ENCODE data around the gene KIAA1614.

KIAA1614 gene

DNA sequence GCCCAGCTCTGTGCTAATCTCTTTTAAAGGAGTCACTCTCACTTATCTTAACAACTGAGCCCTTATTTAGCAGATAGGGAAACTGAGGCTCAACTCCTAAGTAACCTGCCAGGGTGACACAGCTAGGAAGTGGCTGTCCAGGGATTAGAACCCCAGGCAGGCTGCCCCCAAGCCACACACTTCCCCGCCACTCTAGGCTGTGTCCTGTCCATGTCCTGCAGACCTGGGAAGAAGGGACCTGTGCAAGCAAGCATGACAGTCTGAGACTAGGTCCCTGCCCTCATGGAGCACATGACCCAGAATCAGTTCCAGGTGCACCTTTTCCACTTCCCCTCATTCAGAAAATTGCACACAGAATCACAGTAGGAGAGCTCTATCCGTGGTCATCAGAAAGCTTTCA, 12.2 kb downstream of the KIAA1614 start:
- DNase-seq (ENCODE audit: low spot score) = no peak

DNA sequence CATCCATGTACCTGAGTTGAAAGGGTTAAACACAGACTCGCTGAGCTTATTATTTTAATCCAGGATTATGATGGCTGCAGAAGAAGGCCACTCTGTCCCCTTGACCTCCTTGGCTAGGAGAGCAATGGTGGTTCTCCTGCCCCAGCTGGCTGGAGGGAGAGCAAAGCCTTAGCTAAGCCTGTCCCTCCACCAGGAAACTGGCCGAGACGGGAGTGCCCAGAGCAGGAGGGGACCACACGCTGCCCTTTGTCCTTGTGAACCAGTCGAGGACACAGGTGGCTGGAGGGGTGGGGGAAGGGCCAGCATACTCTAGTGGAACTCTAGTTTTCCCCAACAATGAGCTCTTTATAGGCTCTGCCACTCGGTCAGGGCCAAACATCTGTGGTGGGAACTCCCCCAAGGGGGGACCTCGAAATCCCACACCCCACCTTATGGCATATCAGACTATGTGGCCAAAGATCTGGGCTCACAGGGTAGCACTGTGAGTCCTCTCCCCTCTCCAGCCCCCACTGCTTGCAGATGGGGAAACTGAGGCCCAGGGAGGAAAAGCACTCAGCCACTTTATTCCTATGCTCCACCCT, 12.9 kb downstream of the KIAA1614 start:
- no peak for DNase-seq (ENCODE audit: low spot score)

DNA sequence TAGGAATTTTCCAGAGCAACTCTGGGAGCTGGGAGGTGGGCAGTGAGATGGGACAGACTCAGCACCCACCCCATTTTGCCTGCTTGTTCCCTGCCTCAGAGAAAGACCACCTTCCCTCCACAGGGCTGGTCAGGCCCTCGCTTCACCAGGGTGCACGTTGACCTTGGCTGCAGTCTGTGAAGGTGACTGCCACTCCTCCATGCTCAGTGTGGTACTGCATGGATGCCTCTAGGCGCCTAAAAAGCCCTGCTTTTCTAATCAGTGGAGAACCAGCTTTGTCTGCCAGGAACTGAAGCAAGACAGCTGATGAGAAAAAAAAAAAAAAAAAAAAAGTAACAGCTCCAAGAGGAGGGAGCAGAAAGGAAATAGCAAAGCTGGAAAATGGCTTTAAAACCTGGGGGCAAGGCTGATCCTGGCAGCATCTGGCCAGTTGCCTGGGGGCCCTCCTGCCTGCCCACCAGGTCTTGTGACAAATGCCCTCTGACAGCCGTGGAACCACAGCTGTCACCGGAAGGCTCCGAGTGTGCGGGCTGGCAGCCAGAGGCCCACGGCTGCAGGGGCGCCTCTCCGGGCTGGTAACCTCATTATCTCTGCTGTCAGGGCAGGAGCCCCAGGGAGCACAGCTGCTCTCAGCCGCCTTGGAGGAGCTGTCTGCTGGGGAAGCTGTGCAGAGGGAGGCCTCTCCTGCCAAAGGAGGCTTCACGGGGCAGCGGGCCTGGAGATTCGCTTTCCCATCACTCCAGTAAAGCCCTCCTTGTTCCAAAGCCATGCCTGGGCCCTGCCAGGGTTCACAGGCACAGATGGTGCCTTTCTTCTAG, 13.7 kb downstream of the KIAA1614 start:
- peak; percentile 58 for DNase-seq (ENCODE audit: low spot score)

DNA sequence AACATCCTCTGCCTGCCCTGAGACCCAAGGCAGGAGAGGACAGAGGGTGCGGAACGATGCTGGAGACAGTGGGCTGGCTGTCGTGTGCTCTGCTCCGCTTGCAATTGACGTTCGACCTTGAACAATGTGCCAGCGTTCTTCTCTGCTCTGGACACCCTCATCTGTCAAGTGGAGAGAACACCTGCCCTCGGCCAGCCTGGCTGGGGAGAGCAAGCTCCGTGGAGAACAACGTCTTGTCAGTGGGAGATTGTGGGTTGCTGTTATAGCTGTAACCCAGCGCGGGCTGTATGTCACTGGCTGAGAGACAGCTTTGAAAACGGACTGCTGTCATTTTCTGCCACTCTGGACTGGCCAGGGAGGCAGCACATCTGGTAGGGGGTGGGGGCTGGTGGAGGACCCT, 14.7 kb downstream of the KIAA1614 start:
- no peak for DNase-seq (ENCODE audit: low spot score)

DNA sequence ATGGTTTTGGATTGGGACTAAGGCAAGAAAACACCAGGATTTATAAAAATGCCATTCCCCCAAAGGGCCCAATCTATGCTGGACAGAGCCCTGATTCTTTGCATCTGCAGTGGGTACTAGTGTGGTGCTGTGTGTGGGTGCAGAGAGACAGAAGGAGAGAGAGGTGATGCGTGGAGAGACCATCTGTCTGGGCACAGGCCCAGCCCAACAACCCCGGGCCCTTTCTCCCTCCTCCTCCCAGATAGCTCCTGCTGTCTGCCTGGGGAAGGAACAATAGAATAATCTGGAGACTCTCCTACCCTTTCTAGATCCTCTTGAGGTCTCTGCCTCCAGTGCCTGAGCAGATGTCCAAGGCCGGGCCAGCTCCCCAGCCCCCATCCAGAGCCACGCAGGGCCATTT, 15.1 kb downstream of the KIAA1614 start:
- DNase-seq (ENCODE audit: low spot score) = no peak

DNA sequence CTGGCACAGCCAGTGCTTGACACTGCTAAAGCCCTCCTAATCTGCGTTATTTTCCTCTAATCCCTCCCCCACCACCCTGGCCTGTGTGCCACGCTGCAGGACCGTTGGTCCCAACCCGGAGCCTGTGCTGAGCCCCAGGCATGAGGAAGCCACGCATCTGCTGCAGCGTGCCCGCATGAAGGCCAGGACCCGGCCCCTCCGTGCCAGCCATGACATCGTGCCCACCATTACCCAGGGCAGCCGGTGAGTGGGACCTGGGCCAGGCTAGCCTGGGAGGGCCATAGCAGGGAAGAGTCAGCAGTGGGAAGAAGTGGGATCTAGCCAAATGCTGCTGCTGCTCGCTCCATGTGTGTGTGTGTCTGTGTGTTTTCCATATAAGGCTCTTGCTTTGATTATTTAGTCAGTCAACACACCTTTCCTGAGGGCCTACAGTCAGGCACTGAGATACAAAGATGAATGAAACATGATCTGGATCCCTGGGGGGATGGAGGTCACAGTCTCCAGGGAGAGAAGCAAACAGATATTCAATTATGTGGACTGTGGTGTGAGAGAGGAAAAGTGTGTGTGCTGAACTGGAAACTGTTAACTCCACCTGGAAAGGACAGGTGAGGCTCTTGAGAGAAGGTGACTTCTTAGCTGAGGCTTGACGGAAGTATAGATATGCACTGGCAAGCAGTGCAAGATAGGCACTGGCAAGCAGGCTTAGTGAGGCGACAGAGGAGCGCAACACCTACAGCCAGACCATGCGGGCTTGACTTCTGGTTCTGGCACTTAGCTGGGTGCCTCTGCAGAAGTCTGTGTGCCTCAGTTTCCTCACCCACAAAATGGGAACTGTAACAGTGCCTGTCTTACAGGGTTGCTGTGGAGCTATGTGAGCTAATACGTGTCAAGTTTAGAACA, 15.9 kb downstream of the KIAA1614 start:
- DNase-seq (ENCODE audit: low spot score) = no peak

DNA sequence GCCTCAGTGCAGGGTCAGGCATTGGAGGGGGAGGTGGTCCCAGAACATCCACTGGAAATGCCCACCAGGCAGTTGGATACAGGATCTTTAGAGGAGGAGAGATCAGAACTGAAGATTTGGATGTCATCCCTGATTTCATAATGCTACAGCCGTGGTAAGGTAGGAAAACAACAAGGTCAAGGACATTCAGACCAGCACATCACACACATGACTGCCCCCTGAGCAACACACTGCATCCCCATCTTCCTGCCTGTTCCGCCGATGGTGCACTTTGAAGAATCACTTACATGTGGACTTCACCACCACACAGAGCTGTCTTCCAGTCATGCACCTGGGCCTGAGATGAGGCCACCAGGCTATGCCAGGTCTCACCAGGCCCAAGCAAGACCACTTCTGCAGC, 16.7 kb downstream of the KIAA1614 start:
- no peak for DNase-seq (ENCODE audit: low spot score)

DNA sequence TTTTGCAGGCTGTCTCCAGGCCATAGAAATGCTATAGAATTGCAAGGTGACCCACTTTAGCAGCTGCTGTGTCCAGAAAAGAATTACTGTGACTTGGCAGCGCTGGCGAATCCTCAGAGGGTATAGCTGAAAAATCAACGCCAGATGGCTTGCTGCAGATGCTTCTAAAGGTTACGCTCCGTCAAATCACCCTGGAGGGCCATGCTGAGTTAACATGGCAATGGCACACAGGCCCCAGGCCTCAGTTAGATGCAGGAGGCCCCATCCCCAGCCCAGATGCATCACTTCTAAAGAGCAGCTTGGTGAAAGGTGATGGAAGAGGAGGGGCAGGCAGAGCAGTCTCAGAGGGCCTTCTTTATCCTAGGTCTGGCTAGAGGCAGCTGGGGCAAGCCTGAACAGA, 18.0 kb downstream of the KIAA1614 start:
- peak; percentile 52 for DNase-seq (ENCODE audit: low spot score)

DNA sequence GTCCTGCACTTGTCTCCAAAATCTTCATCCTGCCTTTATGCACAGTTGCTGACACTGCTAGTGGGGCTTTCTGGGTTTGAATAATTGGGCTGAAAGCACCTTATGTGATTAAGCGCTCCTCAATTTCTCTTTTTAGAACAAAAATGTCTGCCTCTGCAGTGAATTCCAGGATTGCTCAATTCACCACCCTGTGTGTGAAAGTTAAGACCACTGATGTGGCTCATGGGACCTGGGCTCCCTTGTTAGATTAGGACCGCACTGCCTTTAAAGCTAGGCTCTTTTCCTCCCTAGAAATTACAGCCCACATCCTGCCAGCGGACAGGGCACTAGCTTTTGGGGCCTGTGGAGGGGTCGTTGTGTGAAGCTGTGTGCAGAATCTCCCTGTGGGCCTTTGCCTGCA, 18.8 kb downstream of the KIAA1614 start:
- DNase-seq (ENCODE audit: low spot score) = no peak

DNA sequence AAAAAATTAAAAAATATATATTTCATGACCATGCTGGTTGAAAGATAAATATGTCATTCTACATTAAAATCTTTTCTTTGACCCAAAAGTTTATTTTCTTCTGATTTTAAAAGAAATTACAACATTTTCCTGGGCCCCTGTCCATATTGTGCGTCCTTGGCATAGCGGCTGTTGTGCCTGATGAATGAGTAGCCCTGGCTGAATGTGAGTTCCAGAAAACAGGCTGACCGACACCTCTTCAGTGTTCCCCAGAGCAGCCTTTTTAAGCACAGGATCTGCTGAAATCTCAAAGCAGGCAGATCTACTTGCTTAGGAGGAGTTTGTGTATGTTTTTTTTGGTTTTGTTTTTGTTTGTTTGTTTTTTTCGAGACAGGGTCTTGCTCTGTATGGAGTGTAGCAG, 19.7 kb downstream of the KIAA1614 start:
- no peak for DNase-seq (ENCODE audit: low spot score)

DNA sequence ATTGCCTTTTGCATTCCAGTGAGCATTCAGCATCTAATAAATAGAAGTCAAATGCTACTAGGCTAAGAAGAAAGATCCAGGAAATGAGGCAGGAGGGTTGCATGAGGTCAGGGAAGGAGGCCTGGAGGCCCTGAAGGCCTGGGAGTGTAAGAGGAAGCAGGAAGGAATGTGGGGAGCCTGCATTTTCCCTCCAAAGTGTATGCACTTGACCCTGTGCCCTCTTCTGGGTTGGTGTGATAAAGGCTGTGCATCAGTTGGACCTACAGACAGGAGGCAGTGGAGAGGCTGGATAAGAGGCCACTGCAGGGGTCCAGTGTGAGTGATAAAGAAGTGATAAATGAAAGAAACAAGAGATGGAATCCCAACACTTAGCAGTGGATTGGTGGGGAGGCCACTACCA, 20.4 kb downstream of the KIAA1614 start:
- DNase-seq (ENCODE audit: low spot score) = no peak

DNA sequence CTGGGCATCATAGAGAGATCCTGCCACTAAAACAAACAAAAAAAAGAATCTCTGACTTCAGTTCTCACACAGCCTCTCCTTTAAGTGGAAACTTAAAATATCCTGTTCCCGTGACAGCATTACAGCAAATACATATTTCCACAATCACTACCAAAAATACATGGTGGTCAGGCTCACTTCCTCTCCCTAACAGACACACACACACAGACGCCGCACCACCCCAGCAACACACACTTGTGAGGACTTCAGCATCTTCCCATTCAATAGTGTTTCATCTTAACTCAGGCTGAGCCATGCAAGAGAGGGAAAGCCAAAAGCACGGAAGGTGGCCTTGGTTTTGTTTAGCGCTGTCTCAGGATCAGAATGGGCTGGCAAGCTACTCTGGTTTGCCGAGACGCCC, 21.9 kb downstream of the KIAA1614 start:
- no peak for DNase-seq (ENCODE audit: low spot score)

DNA sequence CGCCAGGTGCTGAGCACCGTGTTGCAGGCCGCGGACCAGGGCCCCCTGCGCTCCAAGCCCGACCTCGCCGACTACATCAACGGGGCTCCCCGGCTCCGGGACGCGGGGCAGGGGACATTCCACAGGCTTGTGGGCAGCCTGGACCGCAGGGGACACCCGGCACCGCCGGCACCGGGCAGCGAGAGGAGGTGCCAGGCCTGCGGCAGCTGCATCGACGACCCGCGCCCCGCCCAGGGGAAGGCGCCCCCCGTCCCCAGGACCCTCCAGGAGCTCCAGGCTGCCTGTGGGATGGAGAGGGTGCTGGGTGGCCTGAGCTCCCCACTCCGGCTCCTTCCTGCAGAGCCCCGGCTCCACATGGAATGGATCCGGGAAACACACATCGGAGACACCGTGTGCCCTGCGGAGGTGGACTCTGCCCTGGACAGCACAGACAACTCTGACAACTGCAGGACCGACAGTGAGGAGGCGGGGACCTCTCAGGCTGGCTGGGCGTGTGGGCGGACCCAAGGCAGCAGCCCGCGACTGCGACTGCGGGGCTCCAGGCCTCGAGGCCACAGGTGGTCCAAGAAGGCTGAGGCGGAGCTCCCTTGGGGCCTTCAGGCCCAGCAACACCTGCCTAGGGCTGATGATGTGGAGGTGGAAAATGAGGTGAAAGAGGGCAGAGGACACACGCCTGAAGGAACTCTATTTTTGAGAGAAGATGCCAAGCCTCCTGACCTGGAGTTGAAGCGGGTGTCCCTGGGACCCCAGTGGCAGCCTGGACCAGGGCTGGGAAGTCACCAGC, 22.8 kb downstream of the KIAA1614 start:
- DNase-seq (ENCODE audit: low spot score) = peak; percentile 69

DNA sequence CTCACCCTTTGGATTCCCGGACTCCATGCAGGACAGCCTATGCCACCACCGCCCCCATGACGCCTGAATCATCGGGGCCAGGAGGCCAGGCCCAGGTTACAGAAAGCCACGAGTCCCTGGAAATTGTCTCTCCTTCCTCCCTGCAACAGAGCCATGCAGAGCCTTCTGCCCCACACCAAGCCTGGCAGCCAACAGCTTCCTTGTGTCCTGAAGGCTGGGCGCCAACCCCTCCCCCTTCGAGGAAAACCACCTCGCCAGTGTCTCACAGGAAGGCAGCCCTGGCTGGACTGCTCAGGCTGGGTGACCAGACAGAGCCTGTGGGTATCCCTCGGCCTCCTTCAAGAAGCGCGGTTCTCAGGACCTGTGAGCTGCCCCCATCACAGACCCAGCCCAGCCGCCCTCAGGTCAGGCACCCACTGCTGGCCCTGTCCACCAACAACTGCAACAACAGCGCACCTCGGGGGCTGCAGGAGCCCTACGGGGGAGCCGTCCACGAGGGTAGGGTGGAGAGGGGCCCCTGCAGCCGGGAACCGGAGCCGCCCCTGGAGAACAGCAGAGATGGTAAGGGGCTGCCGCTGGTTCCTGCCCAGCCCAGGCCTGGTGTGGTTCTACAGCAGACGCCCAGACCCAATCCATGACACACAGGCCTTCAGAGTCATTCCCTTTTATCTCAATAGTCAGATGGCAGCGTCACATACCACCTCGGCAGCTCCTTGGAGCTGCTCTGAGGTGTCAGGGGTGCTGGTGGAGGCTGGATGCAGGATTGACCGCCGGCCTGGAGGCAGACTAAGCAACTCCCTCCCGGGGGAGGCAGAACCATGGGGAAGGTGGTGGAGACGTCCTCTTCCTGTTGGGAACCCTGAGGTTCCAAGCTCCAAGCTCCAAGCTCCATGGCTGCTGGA, 23.7 kb downstream of the KIAA1614 start:
- no peak for DNase-seq (ENCODE audit: low spot score)

DNA sequence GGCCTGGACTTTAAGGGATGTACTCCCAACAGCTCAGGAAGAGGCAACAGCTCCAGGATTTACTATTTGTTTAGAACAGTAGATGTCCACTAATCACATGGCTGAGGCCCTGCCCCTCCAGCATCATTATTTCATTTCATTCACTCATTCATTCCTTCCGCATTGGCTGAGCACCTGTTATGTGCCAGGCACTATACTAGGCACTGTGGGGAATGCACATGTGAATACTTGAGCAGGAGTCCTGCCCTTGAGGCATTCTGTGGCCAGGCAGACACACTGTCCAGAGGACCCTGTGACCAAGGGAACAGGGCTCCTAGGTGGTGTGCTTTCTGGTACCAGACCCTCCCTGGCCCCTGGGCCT, 24.3 kb downstream of the KIAA1614 start:
- DNase-seq (ENCODE audit: low spot score) = no peak

DNA sequence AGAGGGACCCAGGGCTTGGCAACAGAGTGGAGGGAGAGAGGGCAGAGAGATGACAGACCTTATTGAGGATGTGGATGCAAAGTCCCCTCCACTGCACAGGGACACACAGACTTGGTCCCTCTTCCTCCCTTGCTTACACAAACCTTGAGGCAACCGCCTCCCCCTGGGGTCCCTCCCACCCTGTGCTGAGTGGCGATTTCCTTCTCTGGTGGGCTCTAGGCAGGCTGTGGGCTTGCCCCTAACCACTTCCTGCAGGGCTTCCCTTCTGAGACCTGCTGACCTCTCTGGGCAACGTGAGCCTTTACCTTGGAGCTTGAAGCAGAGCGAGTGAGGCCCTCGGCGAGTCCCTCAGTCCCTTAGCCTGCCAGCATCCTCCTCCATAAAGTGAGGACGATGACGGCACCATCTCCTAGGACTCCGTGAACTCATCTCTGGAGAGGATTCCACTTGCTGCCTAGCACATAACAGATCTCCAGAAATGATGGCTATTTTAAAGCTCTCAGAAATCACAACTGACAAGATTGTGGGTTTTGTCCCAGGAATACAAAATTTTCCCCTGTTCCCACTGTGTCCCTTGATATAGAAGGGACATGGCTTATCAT, 25.0 kb downstream of the KIAA1614 start:
- no peak for DNase-seq (ENCODE audit: low spot score)

DNA sequence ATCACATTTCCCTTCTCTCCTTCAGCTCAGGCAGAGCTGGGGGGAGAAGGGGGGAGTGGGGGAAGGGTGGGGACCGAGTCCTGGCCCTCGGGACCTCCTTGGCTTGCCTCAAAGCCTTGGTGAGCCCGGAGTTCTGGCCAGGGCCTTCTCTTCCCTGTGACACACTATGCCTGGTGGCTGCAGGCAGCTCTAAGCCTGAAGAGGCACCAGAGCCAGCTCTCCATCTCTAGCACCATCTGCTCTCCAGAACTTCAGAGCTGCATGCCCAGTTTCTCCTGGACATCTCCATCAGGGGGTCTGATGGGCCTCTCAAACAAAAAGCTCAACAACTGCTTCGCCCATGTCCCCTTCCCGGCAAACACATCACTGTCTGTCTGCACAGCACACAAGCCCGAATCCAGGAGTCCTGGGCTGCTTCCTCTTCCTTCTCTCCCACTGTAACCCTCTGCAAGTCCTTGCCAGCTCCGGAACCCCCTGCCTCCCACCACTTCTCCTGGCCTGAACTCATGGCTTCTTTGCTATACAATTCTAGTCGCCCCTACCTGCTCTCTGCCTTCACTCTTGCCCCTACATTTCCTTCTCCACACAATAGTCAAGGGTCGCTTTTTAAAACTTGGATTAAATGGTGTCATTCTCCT, 26.5 kb downstream of the KIAA1614 start:
- DNase-seq (ENCODE audit: low spot score) = no peak

DNA sequence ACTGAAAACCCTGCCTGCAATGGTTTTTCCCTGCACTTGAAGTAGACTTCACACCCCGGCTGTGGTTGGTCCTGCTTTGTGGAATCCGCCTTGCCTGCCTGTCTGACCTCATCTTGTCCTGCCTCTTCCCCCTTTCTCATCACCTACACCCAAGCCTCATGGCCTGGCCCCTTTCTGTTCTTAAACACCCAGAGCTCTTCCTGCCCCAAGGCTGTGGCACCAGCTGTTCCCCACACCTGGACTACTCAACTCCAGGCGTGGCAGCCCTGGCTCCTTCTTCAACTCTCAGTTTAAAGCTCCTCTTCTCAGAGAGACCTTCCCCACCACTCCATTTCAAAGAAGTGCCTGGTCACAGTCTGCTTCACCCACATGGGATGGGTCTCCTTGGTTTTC, 27.0 kb downstream of the KIAA1614 start:
- DNase-seq (ENCODE audit: low spot score) = peak; percentile 26

DNA sequence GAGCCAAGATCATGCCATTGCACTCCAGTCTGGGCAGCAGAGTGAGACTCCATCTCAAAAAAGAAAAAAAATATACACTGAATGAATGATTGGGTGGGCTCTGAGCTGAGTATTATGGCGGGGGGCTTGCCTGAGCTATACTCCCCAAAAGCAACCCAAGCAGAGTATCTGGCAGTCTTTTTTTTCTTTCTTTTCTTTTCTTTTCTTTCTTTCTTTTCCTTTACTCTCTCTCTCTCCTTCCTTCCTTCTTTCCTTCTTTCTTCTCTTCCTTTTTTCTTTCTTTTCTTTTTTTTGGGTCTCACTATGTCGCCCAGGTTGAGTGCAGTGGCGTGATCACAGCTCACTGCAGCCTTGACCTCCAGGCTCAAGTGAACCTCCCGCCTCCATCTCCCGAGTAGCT, 27.7 kb downstream of the KIAA1614 start:
- no peak for DNase-seq (ENCODE audit: low spot score)

All from NAMALWA (cell line).